PC-9 (cell line): ENCODE measurements around the gene GRIP1.

Experiments used
- EZH2 ChIP-seq: fragments of 200-600 bp; sonication (generic); IDR thresholded peaks from 2 replicates; pipeline ENCODE4 v1.8.0; 2017; ENCODE audit warnings: antibody characterized with exemption, low read depth
- TF ChIP-seq, protein P1 (sequence below): fragments of 200-600 bp; sonication (generic); conservative IDR thresholded peaks from 2 replicates; pipeline ENCODE4 v1.6.1; 2017; ENCODE audit warnings: mixed run types, antibody characterized with exemption, mild to moderate bottlenecking, moderate library complexity

DNA sequence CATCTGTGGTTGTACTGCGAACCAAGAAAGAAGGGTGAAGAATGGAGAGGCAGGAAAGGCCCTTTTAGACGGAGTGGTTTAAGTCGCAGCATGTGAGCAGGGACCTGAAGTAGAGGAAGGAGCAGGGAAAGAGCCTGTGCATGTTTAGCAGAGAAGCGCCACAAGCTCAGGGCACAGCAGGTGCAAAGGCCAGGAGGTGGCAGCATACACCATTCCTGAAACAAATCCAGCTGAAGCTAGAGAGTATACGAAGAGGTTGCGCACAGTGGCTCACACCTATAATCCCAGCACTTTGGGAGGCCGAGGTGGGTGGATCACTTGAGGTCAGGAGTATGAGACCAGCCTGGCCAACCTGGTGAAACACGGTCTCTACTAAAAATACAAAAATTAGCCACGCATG is 326.7 kb downstream of the GRIP1 start:
- TF ChIP-seq, protein P1, sequence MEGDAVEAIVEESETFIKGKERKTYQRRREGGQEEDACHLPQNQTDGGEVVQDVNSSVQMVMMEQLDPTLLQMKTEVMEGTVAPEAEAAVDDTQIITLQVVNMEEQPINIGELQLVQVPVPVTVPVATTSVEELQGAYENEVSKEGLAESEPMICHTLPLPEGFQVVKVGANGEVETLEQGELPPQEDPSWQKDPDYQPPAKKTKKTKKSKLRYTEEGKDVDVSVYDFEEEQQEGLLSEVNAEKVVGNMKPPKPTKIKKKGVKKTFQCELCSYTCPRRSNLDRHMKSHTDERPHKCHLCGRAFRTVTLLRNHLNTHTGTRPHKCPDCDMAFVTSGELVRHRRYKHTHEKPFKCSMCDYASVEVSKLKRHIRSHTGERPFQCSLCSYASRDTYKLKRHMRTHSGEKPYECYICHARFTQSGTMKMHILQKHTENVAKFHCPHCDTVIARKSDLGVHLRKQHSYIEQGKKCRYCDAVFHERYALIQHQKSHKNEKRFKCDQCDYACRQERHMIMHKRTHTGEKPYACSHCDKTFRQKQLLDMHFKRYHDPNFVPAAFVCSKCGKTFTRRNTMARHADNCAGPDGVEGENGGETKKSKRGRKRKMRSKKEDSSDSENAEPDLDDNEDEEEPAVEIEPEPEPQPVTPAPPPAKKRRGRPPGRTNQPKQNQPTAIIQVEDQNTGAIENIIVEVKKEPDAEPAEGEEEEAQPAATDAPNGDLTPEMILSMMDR, result peak; percentile 42; the same call in 1 of the 2 replicates
- TF ChIP-seq EZH2, result no peak
